Pancreas (tissue), 10 donors: ENCODE data around the gene PAPOLB. TPM values are rescaled to one million over a fixed set of nuclear protein-coding genes. Genes with fewer than 3 reads are reported as not detected.

Experiments
- ATAC-seq, 4 donors: fragments of 200-7000 bp; cut with Tn5 transposase; one replicate each; pipeline versions ENCODE4 v1.8.0 to v1.9.1; 2020; ENCODE audit warnings: mild to moderate bottlenecking in 4 of 4, moderate library complexity in 4 of 4
- DNase-seq, 6 donors: peaks; one replicate each; pipeline ENCODE4 v3.0.0-alpha.2; 2020
- FAIRE-seq: peaks from 2 replicates; lab custom pipeline; 2012; peaks lifted over from hg19 to GRCh38; lab: Jason Lieb, UNC
- H3K27ac ChIP-seq, 4 donors: fragments of 200-600 bp; sonication (generic); 1 replicate in 3 of 4; 2 replicates in 1 of 4; pipeline versions ENCODE4 v1.5.0 to v1.8.0; 2020
- H3K27me3 ChIP-seq, 4 donors: fragments of 200-600 bp; one replicate each; pipeline ENCODE4 v1.8.0; 2021
- H3K36me3 ChIP-seq, 3 donors: fragments of 200-600 bp; sonication (generic) in 1 of 3; one replicate each; pipeline versions ENCODE4 v1.5.0 to v1.8.0; 2020 to 2021
- H3K4me1 ChIP-seq, 3 donors: fragments of 200-600 bp; one replicate each; pipeline ENCODE4 v1.8.0; 2021
- H3K4me3 ChIP-seq, 4 donors: fragments of 200-600 bp; sonication (generic) in 2 of 4; one replicate each; pipeline versions ENCODE4 v1.5.0 to v1.8.0; 2020 to 2021
- H3K9me3 ChIP-seq, 4 donors: fragments of 200-600 bp; one replicate each; pipeline ENCODE4 v1.8.0; 2021
- WGBS, 2 donors: extraction: QIAGEN DNeasy Blood & Tissue Kit; methylation state at CpG; one replicate each; pipeline ENCODE4 v1.1.7; 2013; 5-methylcytosine and 5-hydroxymethylcytosine counted together
- intact Hi-C, 3 donors: fragments of 100-400 bp; cut with DNase I; formaldehyde crosslinking; loops; one replicate each; pipeline versions ENCODE4 v1.11.1 to v1.14.2; 2022
- polyA plus RNA-seq, 2 donors: library from polyadenylated mRNA; stranded (reverse); fragments of 200-250 nt; gene quantifications; one replicate each; pipeline ENCODE4 v1.2.3, GENCODE V29; 2013
- total RNA-seq, 6 donors: library from RNA; stranded (reverse); fragmentation: NEBNext Ultra II Directional in 4 of 6; extraction: Animal tissue kit (Norgen Biotek cat#: 25700) in 4 of 6; gene quantifications; one replicate each; pipeline versions ENCODE4 v1.2.1 to v1.2.4, GENCODE V29; 2021 to 2023
- TF ChIP-seq, protein P1 (sequence below), 4 donors: fragments of 200-600 bp; sonication (generic) in 3 of 4; IDR thresholded peaks; one replicate each; pipeline versions ENCODE4 v1.5.0 to v1.8.0; 2021; ENCODE audit warnings: antibody characterized with exemption in 4 of 4
- donor health status: healthy with polysubstance abuse.
- donor health status: DM: no; HTN: no; CAD: no; lungs with moderate emphysema.
- donor health status: DM: no; HTN: no; CAD: no.
- donor health status: control.
- donor health status: control.
- donor health status: Bipolar disorder and iron deficiency.
- donor health status: DM: yes; HTN: yes; CAD: no.
- donor health status: DM: no; HTN: no; CAD: no.
- donor health status: DM: no; HTN: no; CAD: no.
- donor health status: DM: yes; HTN: yes; CAD: no.

The PAPOLB gene
- total and polyA plus RNA-seq, 8 donors: 0.03 to 0.09 (median 0.05) TPM; not detected in 5

DNA sequence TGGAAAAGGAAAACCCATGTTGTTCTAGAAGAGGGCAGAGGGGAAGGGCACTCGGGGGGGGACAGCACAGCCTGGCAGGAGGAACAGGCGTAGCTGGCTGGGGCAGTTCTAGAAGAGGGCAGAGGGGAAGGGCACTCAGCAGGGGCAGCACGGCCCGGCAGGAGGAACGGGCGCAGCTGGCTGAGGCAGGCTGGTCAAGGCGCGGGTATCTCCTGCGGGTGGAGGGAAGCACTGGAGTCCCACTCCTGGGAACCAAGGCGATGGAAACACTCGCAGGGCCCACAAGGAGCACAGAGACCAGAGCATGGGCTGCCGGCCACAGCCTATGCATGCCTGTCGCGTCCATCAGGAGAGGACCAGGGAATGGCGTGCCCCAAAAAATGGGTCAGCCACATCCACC lies 36.7 kb downstream of the PAPOLB start:
- FAIRE-seq: no peak
- Histone ChIP-seq H3K27me3 (no peaks in the 10 kb centered on the region), H3K36me3 (no peaks in the 10 kb centered on the region)

DNA sequence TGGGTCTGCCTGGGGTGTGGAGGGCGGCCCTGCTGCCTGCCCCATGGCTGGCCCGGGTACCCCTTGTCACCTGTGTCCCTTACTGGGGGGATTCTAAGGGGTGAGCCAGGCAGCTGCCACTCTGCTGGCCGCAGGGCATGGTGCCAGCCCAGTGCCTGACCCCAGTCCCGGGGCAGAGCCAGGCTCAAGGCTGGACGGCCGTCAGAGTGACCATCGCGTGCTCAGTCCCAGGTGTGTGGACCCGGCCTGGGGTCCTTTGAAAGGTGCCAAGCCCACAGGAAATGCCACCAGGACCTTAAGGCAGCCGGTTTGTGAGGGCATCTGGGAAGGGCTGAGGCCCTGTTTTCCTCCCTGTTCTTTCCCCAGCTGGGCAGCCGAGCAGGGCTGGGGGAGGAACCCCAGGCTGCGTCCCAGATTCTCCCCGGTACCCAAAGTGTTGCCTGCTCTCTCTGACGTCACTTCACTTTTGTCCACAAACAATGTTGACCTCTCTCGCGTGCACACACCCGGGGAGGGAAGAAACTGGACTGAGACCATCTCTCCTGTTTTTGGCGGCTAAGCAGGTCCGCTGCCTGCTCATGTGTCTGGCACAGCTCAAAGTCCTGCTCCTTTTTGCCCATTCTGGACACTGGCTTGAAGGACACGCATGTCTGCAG lies 37.6 kb downstream of the PAPOLB start:
- Histone ChIP-seq H3K4me1 (no peaks in the 10 kb centered on the region), H3K27ac (no peak overlapping the region), H3K27me3 (no peaks in the 10 kb centered on the region), H3K4me3 (no peak overlapping the region), H3K9me3 (no peaks in the 10 kb centered on the region), H3K36me3 (no peaks in the 10 kb centered on the region)
- TF ChIP-seq, protein P1, sequence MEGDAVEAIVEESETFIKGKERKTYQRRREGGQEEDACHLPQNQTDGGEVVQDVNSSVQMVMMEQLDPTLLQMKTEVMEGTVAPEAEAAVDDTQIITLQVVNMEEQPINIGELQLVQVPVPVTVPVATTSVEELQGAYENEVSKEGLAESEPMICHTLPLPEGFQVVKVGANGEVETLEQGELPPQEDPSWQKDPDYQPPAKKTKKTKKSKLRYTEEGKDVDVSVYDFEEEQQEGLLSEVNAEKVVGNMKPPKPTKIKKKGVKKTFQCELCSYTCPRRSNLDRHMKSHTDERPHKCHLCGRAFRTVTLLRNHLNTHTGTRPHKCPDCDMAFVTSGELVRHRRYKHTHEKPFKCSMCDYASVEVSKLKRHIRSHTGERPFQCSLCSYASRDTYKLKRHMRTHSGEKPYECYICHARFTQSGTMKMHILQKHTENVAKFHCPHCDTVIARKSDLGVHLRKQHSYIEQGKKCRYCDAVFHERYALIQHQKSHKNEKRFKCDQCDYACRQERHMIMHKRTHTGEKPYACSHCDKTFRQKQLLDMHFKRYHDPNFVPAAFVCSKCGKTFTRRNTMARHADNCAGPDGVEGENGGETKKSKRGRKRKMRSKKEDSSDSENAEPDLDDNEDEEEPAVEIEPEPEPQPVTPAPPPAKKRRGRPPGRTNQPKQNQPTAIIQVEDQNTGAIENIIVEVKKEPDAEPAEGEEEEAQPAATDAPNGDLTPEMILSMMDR (IDR thresholded peaks at IDR 0.05): no peak
- ATAC-seq: no peak
- peak in 1 of 6 donors; percentile 73 for DNase-seq
- FAIRE-seq: no peak
- intact Hi-C loops: no loop called here
- WGBS, 2 donors: 68 to 80% methylated on average over 19 to 20 of the region's 20 CpGs

More for the DNA sequence above, 36.7 kb downstream of the PAPOLB start:
- intact Hi-C loops: no loop called here
- Histone ChIP-seq H3K4me1 (no peaks in the 10 kb centered on the region), H3K4me3 (no peak overlapping the region), H3K27ac (no peak overlapping the region), H3K9me3 (no peaks in the 10 kb centered on the region)
- ATAC-seq (no peak), DNase-seq (peak in 1 of 6 donors; percentile 47)
- WGBS, 2 donors: 82 to 94% methylated on average over 15 of the region's 15 CpGs
- TF ChIP-seq, protein P1 (IDR thresholded peaks at IDR 0.05): no peak

DNA sequence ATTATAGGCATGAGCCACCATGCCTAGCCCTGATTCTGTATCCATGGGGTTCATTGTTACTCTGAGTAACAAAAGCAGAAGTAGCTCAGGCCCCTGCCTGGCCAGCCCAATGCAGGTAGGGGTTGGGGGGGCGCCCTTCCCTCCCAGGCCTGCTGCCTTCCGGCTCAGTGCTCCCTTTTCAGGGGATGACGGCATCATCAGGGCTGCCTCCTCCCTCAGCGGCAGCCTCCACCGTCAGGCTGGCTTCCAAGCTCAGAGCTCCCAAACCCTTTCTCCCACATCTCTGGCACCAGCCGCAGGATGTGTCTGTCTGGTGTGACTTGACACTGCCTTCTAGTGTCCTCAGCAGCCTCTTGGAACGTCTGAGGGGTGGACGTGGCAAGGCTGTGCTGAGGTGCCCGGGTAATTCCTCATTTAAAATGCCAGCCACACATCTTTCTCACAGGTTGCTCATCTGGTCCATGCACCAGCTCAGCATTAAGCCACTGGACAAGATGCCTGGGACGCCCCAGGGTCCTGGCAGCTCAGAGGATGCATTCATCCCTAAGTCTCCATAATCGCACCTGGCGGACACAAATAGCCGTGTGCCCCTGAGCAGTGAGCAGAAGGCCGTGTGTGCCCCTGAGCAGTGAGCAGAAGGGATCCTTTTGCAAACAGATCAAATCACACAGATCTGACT lies 38.2 kb downstream of the PAPOLB start:
- ATAC-seq (no peak), FAIRE-seq (no peak), DNase-seq (peak in 1 of 6 donors; percentile 32)
- H3K4me1 ChIP-seq: no peaks in the 10 kb centered on the region
- H3K4me3 ChIP-seq: no peak overlapping the region
- no peaks in the 10 kb centered on the region for H3K27me3 ChIP-seq
- H3K9me3 ChIP-seq: no peaks in the 10 kb centered on the region
- intact Hi-C loops: no loop called here
- TF ChIP-seq, protein P1 (IDR thresholded peaks at IDR 0.05): no peak
- H3K36me3 ChIP-seq: no peaks in the 10 kb centered on the region
- 62 to 68% methylated on average over 13 to 14 of the region's 14 CpGs for WGBS, 2 donors
- H3K27ac ChIP-seq: no peak overlapping the region

DNA sequence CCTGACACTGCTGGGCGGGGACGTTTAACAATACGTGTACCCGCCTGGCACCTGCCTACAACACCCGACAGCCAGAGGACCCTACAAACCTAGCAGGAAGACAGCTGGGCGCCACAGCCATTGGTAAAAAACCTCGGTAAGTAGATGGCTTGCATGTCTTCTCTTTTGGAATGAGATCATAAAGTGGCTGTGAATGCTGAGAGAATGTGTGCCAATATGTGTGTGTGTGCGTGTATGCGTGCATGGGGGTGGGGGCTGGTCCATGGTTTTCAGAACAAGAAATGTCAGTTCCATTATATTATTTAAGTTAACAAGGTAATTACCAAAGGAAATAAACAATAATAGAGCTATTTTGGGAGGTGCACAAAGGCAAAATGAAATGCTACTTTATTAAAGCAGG lies 39.2 kb downstream of the PAPOLB start:
- Histone ChIP-seq H3K4me1 (no peaks in the 10 kb centered on the region), H3K27me3 (no peaks in the 10 kb centered on the region), H3K36me3 (no peaks in the 10 kb centered on the region), H3K27ac (no peak overlapping the region), H3K4me3 (no peak overlapping the region), H3K9me3 (no peaks in the 10 kb centered on the region)
- no peak for ATAC-seq
- DNase-seq: no peak
- intact Hi-C loops: no loop called here
- FAIRE-seq: no peak
- WGBS, 2 donors: 80 to 84% methylated on average over 9 of the region's 9 CpGs
- TF ChIP-seq, protein P1 (IDR thresholded peaks at IDR 0.05): no peak
